GM12875 (cell line): Measurements from ENCODE around the gene MACF1.

Experiments used
- H3K4me3 ChIP-seq: one replicate; pipeline ENCODE4 v1.5.1; 2011; ENCODE audit warnings: low read depth, low read length, control low read depth
- TF ChIP-seq, protein P1 (sequence below): IDR thresholded peaks from 2 replicates; pipeline ENCODE4 v1.5.1; 2011; ENCODE audit warnings: low read depth, mild to moderate bottlenecking, control low read depth, inconsistent platforms, low read length, moderate library complexity, borderline replicate concordance; ENCODE audit not compliant: insufficient read depth

MACF1 gene

DNA sequence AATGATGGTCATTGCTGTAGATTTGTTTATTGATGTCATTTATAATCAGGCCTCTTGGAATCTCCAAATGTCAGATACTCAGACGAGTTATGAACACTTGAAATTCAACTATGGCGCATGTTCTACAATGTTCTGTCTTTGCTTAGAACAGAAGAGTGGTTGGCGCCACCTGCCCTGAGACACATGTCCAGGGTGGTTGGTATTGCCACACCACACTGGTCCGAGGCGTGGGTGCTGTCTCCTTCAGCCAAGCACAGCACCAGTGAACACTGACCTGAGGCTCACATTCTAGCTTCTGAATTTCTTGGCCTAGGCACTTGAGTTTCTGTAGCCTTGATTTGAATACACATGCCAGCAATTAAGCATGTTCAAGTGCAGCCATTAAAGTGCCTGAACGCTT is 276.8 kb downstream of the MACF1 start:
- H3K4me3 ChIP-seq = no peak overlapping the region
- TF ChIP-seq, protein P1, sequence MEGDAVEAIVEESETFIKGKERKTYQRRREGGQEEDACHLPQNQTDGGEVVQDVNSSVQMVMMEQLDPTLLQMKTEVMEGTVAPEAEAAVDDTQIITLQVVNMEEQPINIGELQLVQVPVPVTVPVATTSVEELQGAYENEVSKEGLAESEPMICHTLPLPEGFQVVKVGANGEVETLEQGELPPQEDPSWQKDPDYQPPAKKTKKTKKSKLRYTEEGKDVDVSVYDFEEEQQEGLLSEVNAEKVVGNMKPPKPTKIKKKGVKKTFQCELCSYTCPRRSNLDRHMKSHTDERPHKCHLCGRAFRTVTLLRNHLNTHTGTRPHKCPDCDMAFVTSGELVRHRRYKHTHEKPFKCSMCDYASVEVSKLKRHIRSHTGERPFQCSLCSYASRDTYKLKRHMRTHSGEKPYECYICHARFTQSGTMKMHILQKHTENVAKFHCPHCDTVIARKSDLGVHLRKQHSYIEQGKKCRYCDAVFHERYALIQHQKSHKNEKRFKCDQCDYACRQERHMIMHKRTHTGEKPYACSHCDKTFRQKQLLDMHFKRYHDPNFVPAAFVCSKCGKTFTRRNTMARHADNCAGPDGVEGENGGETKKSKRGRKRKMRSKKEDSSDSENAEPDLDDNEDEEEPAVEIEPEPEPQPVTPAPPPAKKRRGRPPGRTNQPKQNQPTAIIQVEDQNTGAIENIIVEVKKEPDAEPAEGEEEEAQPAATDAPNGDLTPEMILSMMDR = no peak

DNA sequence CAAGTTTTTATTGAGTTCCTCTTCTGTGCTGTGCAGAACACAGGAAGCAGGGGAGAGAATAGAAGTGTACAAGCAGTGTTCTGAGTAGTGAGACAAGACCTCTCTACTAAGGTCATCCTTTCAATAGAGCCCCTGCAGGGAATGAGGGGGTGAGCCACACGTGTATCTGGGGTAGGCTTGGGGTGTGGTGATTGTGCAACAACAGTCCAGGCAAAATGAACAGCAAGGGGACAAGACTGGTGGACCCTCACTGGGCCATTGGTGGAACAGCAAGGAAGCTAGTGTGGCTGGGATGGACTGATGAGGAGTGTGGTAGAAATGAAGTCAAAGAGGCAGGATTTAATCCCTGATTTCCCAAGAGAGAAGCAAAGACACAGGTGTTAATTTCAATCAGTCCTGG is 278.8 kb downstream of the MACF1 start:
- TF ChIP-seq, protein P1 = no peak
- no peak overlapping the region for H3K4me3 ChIP-seq

DNA sequence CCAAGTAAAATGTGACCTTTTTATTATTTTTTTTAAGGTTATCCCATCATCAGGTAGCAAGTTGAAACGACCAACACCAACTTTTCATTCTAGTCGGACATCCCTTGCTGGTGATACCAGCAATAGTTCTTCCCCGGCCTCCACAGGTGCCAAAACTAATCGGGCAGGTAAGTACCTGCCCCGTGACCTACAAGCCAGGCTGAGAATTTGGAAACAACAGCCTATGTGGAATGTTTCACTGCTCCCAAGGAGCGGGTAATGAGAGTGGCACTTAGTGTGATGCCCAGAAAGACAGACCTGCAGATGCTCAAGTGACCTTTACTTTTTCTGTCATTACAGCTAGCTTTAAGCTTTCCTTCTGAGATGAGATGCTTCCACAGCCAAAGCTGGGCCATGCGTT is 280.1 kb downstream of the MACF1 start:
- TF ChIP-seq, protein P1 = no peak
- H3K4me3 ChIP-seq = no peak overlapping the region

DNA sequence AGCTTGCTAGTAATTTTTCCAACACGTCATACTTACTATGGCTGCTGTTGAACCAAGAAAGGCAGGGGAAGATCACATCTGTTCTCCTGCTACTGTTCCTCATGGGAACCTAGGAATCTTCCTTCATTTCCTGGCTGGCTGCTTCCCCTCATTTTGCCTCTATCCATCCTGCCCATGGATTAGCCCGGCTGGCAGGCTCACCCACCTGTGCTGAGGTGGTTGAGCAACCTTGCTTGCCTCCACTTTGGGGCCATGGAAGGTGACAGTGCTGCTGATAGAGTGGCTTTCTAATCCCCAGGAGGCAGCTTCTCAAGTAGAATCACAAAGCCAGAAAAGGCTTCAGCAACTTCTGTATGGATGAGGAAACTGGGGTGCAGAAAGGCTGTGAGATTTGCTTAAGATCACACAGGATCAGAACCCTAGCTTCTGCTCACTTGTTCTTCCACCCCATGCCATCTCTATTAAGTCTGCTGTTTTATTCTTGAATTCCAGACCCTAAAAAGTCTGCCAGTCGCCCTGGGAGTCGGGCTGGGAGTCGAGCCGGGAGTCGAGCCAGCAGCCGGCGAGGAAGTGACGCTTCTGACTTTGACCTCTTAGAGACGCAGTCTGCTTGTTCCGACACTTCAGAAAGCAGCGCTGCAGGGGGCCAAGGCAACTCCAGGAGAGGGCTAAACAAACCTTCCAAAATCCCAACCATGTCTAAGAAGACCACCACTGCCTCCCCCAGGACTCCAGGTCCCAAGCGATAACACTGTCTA is 280.7 kb downstream of the MACF1 start:
- no peak overlapping the region for H3K4me3 ChIP-seq
- TF ChIP-seq, protein P1 = no peak

DNA sequence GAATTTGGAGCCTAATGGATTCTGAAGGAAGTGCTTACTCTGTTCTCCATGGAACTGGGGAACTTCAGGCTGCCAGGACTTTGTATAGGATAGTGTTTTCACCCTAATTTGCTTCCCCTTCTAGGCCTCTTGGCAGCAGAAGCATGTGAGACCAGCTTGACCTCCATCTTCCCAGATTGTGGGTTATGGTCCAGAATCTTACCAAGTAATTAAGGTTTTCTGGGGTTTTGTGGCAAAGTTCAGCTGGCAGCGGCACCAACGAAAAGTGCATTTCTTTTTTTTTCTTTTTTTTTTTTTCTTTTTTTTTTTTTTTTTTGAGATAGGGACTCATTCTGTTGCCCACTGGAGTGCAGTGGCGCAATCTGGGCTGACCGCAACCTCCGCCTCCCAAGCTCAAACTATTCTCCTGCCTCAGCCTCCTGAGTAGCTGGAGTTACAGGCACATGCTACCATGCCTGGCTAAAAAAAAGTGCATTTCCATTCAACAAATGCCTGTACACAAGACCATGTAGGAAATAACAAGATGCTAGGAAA is 283.6 kb downstream of the MACF1 start:
- TF ChIP-seq, protein P1 = no peak
- no peak overlapping the region for H3K4me3 ChIP-seq

DNA sequence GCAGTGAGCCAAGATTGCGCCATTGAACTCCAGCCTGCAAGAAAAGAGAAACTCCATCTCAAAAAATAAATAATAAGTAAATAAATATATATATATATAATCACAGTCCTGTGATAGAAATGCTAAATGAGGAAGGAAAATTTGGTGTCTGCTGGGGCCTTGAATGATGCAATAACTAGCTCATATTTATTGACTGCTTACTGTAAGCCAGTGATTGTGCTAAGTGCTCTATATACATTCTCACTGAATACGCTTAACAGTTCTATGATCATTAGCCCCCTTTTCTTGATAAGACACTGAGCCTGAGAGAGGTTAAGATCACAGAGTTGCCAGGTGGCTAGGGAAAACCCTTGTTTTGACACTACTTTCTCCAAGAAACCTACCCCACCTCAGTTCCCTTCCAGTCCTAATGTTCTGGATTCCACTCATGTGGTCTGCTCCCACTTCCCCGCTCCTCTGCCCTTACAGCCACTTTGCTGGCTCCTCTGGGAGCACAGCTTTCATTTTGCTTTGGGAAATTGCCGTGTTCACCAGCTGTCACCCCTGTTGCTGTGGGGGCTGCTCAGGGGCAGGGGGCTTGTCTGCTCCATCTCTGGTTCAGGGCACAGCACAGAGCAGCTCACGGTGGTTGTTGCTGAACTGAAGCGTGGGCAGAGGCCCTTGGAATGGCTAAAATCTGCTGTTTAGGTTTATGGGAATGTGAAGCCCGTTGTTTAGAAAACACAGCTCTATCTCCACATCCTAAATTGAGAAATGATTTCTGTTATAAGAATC is 284.5 kb downstream of the MACF1 start:
- TF ChIP-seq, protein P1 = no peak
- no peak overlapping the region for H3K4me3 ChIP-seq

DNA sequence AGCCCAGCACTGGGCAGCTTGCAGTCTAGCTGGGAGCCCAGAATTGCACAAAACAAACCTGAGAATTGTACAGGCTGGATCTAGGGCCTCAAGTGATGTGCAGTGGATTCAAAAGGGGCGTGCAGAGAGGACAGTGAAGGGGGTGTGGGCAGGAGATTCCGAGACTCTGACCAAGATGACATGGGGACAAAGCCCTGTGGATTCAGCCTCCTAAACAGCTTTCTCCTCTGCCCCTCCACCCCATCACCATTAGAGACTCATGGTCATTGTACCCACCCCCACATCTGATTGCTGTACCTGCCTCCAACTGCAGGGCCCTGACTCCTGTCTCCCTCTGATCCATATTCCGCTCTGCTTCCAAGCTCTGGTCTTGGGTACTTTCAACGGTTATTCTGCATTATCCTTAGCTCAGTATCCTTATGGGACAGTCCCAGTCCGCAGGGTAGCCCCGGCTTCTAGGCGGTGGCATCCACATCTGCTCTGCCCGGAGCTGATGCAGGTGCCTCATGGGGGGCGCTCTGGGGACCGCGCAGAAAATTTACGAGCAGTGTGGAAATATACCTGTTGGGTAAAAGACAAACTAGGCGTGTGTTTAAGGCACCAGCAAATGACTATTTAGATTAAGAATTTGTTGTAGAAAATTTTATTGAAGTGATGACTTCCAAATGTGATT is 285.2 kb downstream of the MACF1 start:
- TF ChIP-seq, protein P1 = no peak
- H3K4me3 ChIP-seq = no peak overlapping the region
